HL-60/S4 (cell line): ENCODE measurements around the gene DLGAP1.
"Not testable (repeated sequence)": the region's sequence is repeated elsewhere in the genome, so short reads cannot be mapped to it uniquely, and the experiment has no call there.

ENCODE experiments used
- in situ Hi-C: fragments of 300-500 bp; cut with MboI; formaldehyde crosslinking; loops from 2 replicates; pipeline ENCODE4 v1.14.3; 2022; ENCODE audit warnings: low sequenced_read_pairs

DLGAP1 gene

GRCh38 chr18:4293337-4293736, 161.8 kb downstream of the DLGAP1 start:
- in situ Hi-C loops, result no loop called here

GRCh38 chr18:4292696-4293095, 162.4 kb downstream of the DLGAP1 start:
- in situ Hi-C loops, result no loop called here

- in situ Hi-C loops, result not testable (repeated sequence)
These were observed 167.8 kb downstream of the DLGAP1 start for GRCh38 chr18:4287340-4287739.

GRCh38 chr18:4286256-4286655, 168.9 kb downstream of the DLGAP1 start:
- in situ Hi-C loops, result no loop called here

GRCh38 chr18:4285525-4285924, 169.6 kb downstream of the DLGAP1 start:
- in situ Hi-C loops, result no loop called here

GRCh38 chr18:4284528-4284927, 170.6 kb downstream of the DLGAP1 start:
- in situ Hi-C loops, result no loop called here

GRCh38 chr18:4283746-4284291, 171.3 kb downstream of the DLGAP1 start:
- in situ Hi-C loops, result no loop called here

GRCh38 chr18:4282954-4283353, 172.2 kb downstream of the DLGAP1 start:
- in situ Hi-C loops, result no loop called here

GRCh38 chr18:4276953-4277585, 178.0 kb downstream of the DLGAP1 start:
- in situ Hi-C loops, result no loop called here

- in situ Hi-C loops, result no loop called here
These were observed 183.2 kb downstream of the DLGAP1 start for GRCh38 chr18:4271952-4272351.

- in situ Hi-C loops, result no loop called here
These were observed 184.1 kb downstream of the DLGAP1 start for GRCh38 chr18:4270988-4271387.

- in situ Hi-C loops, result no loop called here
These were observed 185.1 kb downstream of the DLGAP1 start for GRCh38 chr18:4270016-4270415.

- in situ Hi-C loops, result no loop called here
These were observed 187.5 kb downstream of the DLGAP1 start for GRCh38 chr18:4267641-4268040.

- in situ Hi-C loops, result no loop called here
These were observed 190.7 kb downstream of the DLGAP1 start for GRCh38 chr18:4264347-4264791.

GRCh38 chr18:4260107-4260506, 195.0 kb downstream of the DLGAP1 start:
- in situ Hi-C loops, result no loop called here

- in situ Hi-C loops, result no loop called here
These were observed 198.2 kb downstream of the DLGAP1 start for GRCh38 chr18:4256766-4257417.

GRCh38 chr18:4254840-4255239, 200.3 kb downstream of the DLGAP1 start:
- in situ Hi-C loops, result no loop called here

- in situ Hi-C loops, result no loop called here
These were observed 202.3 kb downstream of the DLGAP1 start for GRCh38 chr18:4252829-4253228.

GRCh38 chr18:4251873-4252272, 203.2 kb downstream of the DLGAP1 start:
- in situ Hi-C loops, result no loop called here

GRCh38 chr18:4251206-4251605, 203.9 kb downstream of the DLGAP1 start:
- in situ Hi-C loops, result no loop called here

- in situ Hi-C loops, result no loop called here
These were observed 205.0 kb downstream of the DLGAP1 start for GRCh38 chr18:4250141-4250540.

GRCh38 chr18:4248686-4249085, 206.4 kb downstream of the DLGAP1 start:
- in situ Hi-C loops, result no loop called here
